HEK293T (cell line): Measurements from ENCODE around the gene OR2A14.
"Not testable (repeated sequence)": the region's sequence is repeated elsewhere in the genome, so short reads cannot be mapped to it uniquely, and the experiment has no call there.

Experiments
- CTCF ChIA-PET: fragments of 350-600 bp; formaldehyde crosslinking; extraction: SDS; loops from one replicate; lab custom pipeline; 2021; ENCODE audit warnings: antibody characterized with exemption, inconsistent platforms; lab: Yijun Ruan, JAX
- POLR2A ChIA-PET: fragments of 350-600 bp; formaldehyde crosslinking; extraction: SDS; loops from one replicate; lab custom pipeline; 2020; ENCODE audit warnings: antibody characterized with exemption, inconsistent platforms; lab: Yijun Ruan, JAX
- DNase-seq: peaks from one replicate; pipeline ENCODE4 v3.0.0; 2012; ENCODE audit warnings: mixed read lengths; ENCODE audit errors: extremely low spot score
- ARNT ChIP-seq: fragments of 450-650 bp; IDR thresholded peaks from 2 replicates; pipeline ENCODE4 v1.6.1; 2017; ENCODE audit warnings: mild to moderate bottlenecking
- BHLHE40 ChIP-seq: fragments of 450-650 bp; IDR thresholded peaks from 2 replicates; pipeline ENCODE4 v1.6.1; 2016; ENCODE audit warnings: mild to moderate bottlenecking, moderate library complexity, borderline replicate concordance
- CTBP1 ChIP-seq: fragments of 450-650 bp; IDR thresholded peaks from 2 replicates; pipeline ENCODE4 v1.6.1; 2016; ENCODE audit warnings: borderline replicate concordance
- ELF4 ChIP-seq: fragments of 450-650 bp; IDR thresholded peaks from 2 replicates; pipeline ENCODE4 v1.6.1; 2017; ENCODE audit warnings: antibody characterized with exemption
- FOXA1 ChIP-seq: fragments of 450-650 bp; IDR thresholded peaks from 2 replicates; pipeline ENCODE4 v1.6.1; 2016; ENCODE audit warnings: mild to moderate bottlenecking
- FOXK2 ChIP-seq: fragments of 450-650 bp; IDR thresholded peaks from 2 replicates; pipeline ENCODE4 v1.6.1; 2016; ENCODE audit warnings: mild to moderate bottlenecking
- FOXM1 ChIP-seq: fragments of 450-650 bp; IDR thresholded peaks from 2 replicates; pipeline ENCODE4 v1.6.1; 2017; ENCODE audit warnings: mild to moderate bottlenecking, borderline replicate concordance
- HDGF ChIP-seq: fragments of 450-650 bp; IDR thresholded peaks from 2 replicates; pipeline ENCODE4 v1.6.1; 2017; ENCODE audit warnings: antibody characterized with exemption, borderline replicate concordance
- L3MBTL2 ChIP-seq: fragments of 450-650 bp; conservative IDR thresholded peaks from 2 replicates; pipeline ENCODE4 v1.6.1; 2016; ENCODE audit warnings: mild to moderate bottlenecking
- LEF1 ChIP-seq: fragments of 450-650 bp; IDR thresholded peaks from 2 replicates; pipeline ENCODE4 v1.6.1; 2017; ENCODE audit warnings: mild to moderate bottlenecking, borderline replicate concordance
- NFRKB ChIP-seq: fragments of 450-650 bp; IDR thresholded peaks from 2 replicates; pipeline ENCODE4 v1.6.1; 2016; ENCODE audit warnings: mild to moderate bottlenecking, moderate library complexity
- SP1 ChIP-seq: fragments of 450-650 bp; IDR thresholded peaks from 2 replicates; pipeline ENCODE4 v1.6.1; 2017
- SUZ12 ChIP-seq: fragments of 450-650 bp; IDR thresholded peaks from 2 replicates; pipeline ENCODE4 v1.6.1; 2016; ENCODE audit warnings: mild to moderate bottlenecking
- TARDBP ChIP-seq: fragments of 450-650 bp; IDR thresholded peaks from 2 replicates; pipeline ENCODE4 v1.6.1; 2016
- ZNF384 ChIP-seq: fragments of 450-650 bp; IDR thresholded peaks from 2 replicates; pipeline ENCODE4 v1.6.1; 2016
- TF ChIP-seq, protein P1 (sequence below): fragments of 450-650 bp; IDR thresholded peaks from 2 replicates; pipeline ENCODE4 v1.6.1; 2016

Gene OR2A14

DNA sequence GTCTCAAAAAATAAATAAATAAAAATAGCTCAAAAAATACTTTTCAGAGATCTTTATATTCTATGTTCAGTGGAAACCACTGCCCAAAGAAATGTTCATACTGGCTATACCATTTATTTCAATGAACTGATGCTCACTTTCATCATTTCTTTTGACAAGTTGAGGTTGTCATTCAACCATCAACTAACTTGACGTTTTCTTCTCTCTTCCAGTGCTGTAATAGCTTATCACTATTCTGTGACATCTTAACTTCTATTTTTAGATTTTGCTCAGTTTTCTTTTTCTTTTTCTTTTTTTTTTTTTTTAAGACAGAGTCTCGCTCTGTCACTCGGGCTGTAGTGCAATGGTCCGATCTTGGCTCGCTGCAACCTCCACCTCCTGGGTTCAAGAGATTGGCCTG, 51.6 kb downstream of the OR2A14 start:
- TF ChIP-seq BHLHE40 (no peak), FOXA1 (no peak), SUZ12 (no peak), SP1 (no peak), ARNT (no peak), TARDBP (no peak), L3MBTL2 (no peak), ELF4 (no peak), CTBP1 (no peak), FOXM1 (no peak), NFRKB (no peak), LEF1 (no peak), FOXK2 (no peak), HDGF (no peak), ZNF384 (no peak)
- TF ChIP-seq, protein P1, sequence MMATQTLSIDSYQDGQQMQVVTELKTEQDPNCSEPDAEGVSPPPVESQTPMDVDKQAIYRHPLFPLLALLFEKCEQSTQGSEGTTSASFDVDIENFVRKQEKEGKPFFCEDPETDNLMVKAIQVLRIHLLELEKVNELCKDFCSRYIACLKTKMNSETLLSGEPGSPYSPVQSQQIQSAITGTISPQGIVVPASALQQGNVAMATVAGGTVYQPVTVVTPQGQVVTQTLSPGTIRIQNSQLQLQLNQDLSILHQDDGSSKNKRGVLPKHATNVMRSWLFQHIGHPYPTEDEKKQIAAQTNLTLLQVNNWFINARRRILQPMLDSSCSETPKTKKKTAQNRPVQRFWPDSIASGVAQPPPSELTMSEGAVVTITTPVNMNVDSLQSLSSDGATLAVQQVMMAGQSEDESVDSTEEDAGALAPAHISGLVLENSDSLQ: no peak
- DNase-seq: no peak
- ChIA-PET CTCF (interaction anchor here (0.6 kb wide), 1 partner anchor 265 kb away, joined by 3 read pairs; no protein-coding TSS in a partner anchor), POLR2A (no interaction called here)

DNA sequence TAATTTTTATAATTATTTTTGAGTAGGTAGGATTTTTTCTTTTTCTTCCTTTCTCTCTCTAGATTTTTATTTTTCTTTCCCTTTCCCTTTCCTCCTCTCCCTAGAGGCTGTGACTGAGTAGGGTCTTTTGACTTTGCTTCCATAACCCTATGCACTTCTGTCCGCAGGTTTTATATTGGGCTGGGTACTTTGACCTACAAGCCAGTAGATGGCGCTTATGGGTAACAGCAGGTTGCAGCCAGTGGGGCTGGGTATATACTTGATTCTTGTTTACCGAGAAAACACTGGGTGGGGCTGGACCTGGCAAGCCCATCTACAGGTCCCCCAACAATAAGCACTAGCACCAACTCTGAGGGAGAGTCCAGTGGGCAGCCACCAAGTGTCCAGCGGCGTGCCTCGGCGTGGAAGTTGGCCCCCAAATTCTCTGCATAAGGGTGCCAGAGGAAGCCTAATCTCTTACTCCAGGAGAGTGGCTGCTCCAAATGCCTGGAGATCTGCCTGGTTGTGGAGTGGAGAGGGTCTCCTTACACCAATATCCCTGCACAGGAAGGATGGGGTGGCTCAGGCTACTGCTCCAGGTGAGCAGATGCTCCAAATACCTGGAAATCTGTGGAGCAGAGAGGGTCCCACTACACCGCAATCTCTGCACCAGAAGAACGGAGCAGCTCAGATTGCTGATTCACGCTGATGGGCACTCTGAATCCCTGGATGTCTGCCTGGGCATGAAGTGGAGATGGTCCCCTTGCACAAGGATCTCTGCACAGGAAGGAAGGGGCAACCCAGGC, 55.6 kb downstream of the OR2A14 start:
- DNase-seq, POLR2A ChIA-PET: not testable (repeated sequence)
- CTCF ChIA-PET: interaction anchor here (1.8 kb wide), 1 partner anchor 213 kb away, joined by 5 read pairs; no protein-coding TSS in a partner anchor

DNA sequence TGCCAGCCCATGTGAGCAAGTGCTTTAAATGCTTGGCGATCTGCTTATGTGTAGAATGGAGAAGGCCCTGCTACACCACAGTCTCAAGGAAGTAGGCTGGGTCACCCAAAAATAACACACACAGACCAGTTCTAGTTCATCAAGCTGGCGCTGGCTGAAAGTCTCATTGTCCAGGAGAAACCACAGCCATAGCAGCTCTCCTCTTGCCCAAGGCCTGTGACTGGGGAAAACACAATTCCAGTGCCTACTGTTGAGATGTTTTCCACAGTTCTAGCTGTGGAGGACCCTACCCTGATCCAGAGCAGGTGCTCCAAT, 56.1 kb downstream of the OR2A14 start:
- POLR2A ChIA-PET, CTCF ChIA-PET, DNase-seq: not testable (repeated sequence)
